H1 (cell line): ENCODE data around the gene BGLAP. TPM values are rescaled to one million over a fixed set of nuclear protein-coding genes. Genes with fewer than 3 reads are reported as not detected.

Experiments used
- CTCF ChIA-PET: fragments of 300-600 bp; sonication (Branson Sonifier 250); formaldehyde crosslinking; loops from one replicate; lab custom pipeline; 2021; ENCODE audit not compliant: partially characterized antibody; lab: Charles Lee
- POLR2A ChIA-PET: fragments of 300-600 bp; sonication (Branson Sonifier 250); formaldehyde crosslinking; loops from one replicate; lab custom pipeline; 2021; ENCODE audit warnings: inconsistent platforms; ENCODE audit not compliant: partially characterized antibody; lab: Charles Lee
- DNase-seq, 2 experiments: peaks; one replicate each; pipeline versions ENCODE4 v3.0.0 to v3.0.0-alpha.2; 2010 to 2022; ENCODE audit warnings: low spot score in 2 of 2, low read depth in 1 of 2, mixed read lengths in 1 of 2
- FAIRE-seq: peaks from 2 replicates; lab custom pipeline; 2011; peaks lifted over from hg19 to GRCh38; lab: Jason Lieb, UNC
- H2AFZ ChIP-seq: 2 replicates; pipeline ENCODE4 v1.8.1; 2012; ENCODE audit warnings: low read length, inconsistent platforms
- H2AK5ac ChIP-seq: 2 replicates; pipeline ENCODE4 v1.6.1; 2013; ENCODE audit warnings: low read depth, low read length
- H2BK120ac ChIP-seq: replicated peaks from 2 replicates; pipeline ENCODE3; 2013; ENCODE audit warnings: low read depth, low read length, inconsistent platforms
- H2BK12ac ChIP-seq: 2 replicates; pipeline ENCODE4 v1.6.1; 2013; ENCODE audit warnings: low read depth, low read length
- H2BK15ac ChIP-seq: 2 replicates; pipeline ENCODE4 v1.6.1; 2013; ENCODE audit warnings: low read length
- H2BK20ac ChIP-seq: 2 replicates; pipeline ENCODE4 v1.6.1; 2013; ENCODE audit warnings: low read length
- H2BK5ac ChIP-seq: 2 replicates; pipeline ENCODE4 v1.6.1; 2013; ENCODE audit warnings: low read depth, low read length
- H3K14ac ChIP-seq: 2 replicates; pipeline ENCODE4 v1.6.1; 2013; ENCODE audit warnings: inconsistent platforms; ENCODE audit not compliant: insufficient read length
- H3K18ac ChIP-seq: 2 replicates; pipeline ENCODE4 v1.6.1; 2013; ENCODE audit warnings: low read length; ENCODE audit errors: extremely low read depth
- H3K23ac ChIP-seq: 2 replicates; pipeline ENCODE4 v1.6.1; 2013; ENCODE audit warnings: inconsistent platforms; ENCODE audit not compliant: insufficient read length
- H3K23me2 ChIP-seq: 2 replicates; pipeline ENCODE4 v1.6.1; 2013; ENCODE audit warnings: low read depth, low read length
- H3K27ac ChIP-seq: 2 replicates; pipeline ENCODE4 v1.6.1; 2011; ENCODE audit warnings: low read depth, low read length, inconsistent platforms
- H3K27me3 ChIP-seq, 4 experiments: replicated peaks in 1 of 4; 1 replicate in 1 of 4; 2 replicates in 3 of 4; pipeline versions ENCODE4 v1.6.1 to v1.8.1; 2011 to 2013; ENCODE audit warnings: low read length in 3 of 4, mild to moderate bottlenecking in 3 of 4, inconsistent platforms in 2 of 4, mixed read lengths in 2 of 4, moderate library complexity in 1 of 4; ENCODE audit not compliant: control insufficient read depth in 3 of 4, insufficient read depth in 3 of 4; ENCODE audit errors: extremely low read depth in 1 of 4
- H3K36me3 ChIP-seq, 4 experiments: 2 replicates each; pipeline versions ENCODE4 v1.6.1 to v1.8.1; 2011 to 2013; ENCODE audit warnings: mild to moderate bottlenecking in 4 of 4, low read length in 3 of 4, moderate library complexity in 2 of 4, control low read depth in 1 of 4, inconsistent platforms in 1 of 4; ENCODE audit not compliant: insufficient read depth in 4 of 4, control insufficient read depth in 2 of 4
- H3K4ac ChIP-seq: replicated peaks from 2 replicates; pipeline ENCODE3; 2013; ENCODE audit warnings: low read length, low read depth, mixed read lengths, inconsistent platforms; ENCODE audit not compliant: insufficient read length
- H3K4me1 ChIP-seq, 4 experiments: replicated peaks in 1 of 4; 1 replicate in 1 of 4; 2 replicates in 3 of 4; pipeline versions ENCODE4 v1.6.1 to v1.8.1; 2011 to 2013; ENCODE audit warnings: low read length in 3 of 4, inconsistent platforms in 2 of 4, mixed read lengths in 1 of 4; ENCODE audit not compliant: insufficient read depth in 4 of 4, control insufficient read depth in 3 of 4
- H3K4me2 ChIP-seq, 2 experiments: 2 replicates each; pipeline versions ENCODE4 v1.6.1 to v1.8.1; 2011 to 2013; ENCODE audit warnings: low read depth in 2 of 2, low read length in 2 of 2, control low read depth in 1 of 2, inconsistent platforms in 1 of 2, mild to moderate bottlenecking in 1 of 2; ENCODE audit not compliant: insufficient read depth in 1 of 2
- H3K4me3 ChIP-seq, 4 experiments: fragments of 200-600, 300-600 bp in 1 of 4; sonication (generic), shearing (Covaris generic), sonication (Bioruptor Twin) in 1 of 4; 2 replicates each; pipeline versions ENCODE4 v1.5.1 to v1.8.1; 2011 to 2016; ENCODE audit warnings: low read length in 4 of 4, low read depth in 3 of 4, control low read depth in 2 of 4, inconsistent platforms in 2 of 4, mild to moderate bottlenecking in 2 of 4, mixed read lengths in 1 of 4, moderate library complexity in 1 of 4; ENCODE audit not compliant: insufficient read depth in 2 of 4; ENCODE audit errors: extremely low read depth in 1 of 4
- H3K56ac ChIP-seq: replicated peaks from 2 replicates; pipeline ENCODE3; 2013; ENCODE audit warnings: low read depth, mild to moderate bottlenecking, mixed read lengths, low read length, inconsistent platforms; ENCODE audit not compliant: insufficient read length
- H3K79me1 ChIP-seq: 2 replicates; pipeline ENCODE4 v1.6.1; 2013; ENCODE audit warnings: low read depth, low read length, control low read depth
- H3K79me2 ChIP-seq, 2 experiments: 2 replicates each; pipeline versions ENCODE4 v1.6.1 to v1.8.1; 2012 to 2013; ENCODE audit warnings: low read length in 2 of 2, mild to moderate bottlenecking in 2 of 2, inconsistent platforms in 1 of 2; ENCODE audit not compliant: insufficient read depth in 2 of 2, control insufficient read depth in 1 of 2
- H3K9ac ChIP-seq, 4 experiments: replicated peaks in 1 of 4; 1 replicate in 1 of 4; 2 replicates in 3 of 4; pipeline versions ENCODE4 v1.6.1 to v1.8.1; 2011 to 2013; ENCODE audit warnings: low read depth in 3 of 4, low read length in 3 of 4, control low read depth in 2 of 4, mild to moderate bottlenecking in 2 of 4, moderate library complexity in 2 of 4, inconsistent platforms in 1 of 4; ENCODE audit errors: extremely low read depth in 1 of 4
- H3K9me3 ChIP-seq, 2 experiments: 2 replicates each; pipeline versions ENCODE4 v1.6.1 to v1.8.1; 2012 to 2013; ENCODE audit warnings: mild to moderate bottlenecking in 2 of 2, moderate library complexity in 2 of 2, control low read depth in 1 of 2, inconsistent platforms in 1 of 2, low read depth in 1 of 2, low read length in 1 of 2, mixed read lengths in 1 of 2; ENCODE audit not compliant: insufficient read depth in 2 of 2
- H4K20me1 ChIP-seq, 2 experiments: replicated peaks in 1 of 2; 2 replicates each; pipeline versions ENCODE3 to v1.8.1; 2011 to 2013; ENCODE audit warnings: inconsistent platforms in 2 of 2, low read length in 2 of 2, mild to moderate bottlenecking in 1 of 2; ENCODE audit not compliant: insufficient read depth in 2 of 2, control insufficient read depth in 1 of 2
- H4K5ac ChIP-seq: 2 replicates; pipeline ENCODE4 v1.6.1; 2013; ENCODE audit warnings: low read length, low read depth, mixed read lengths, inconsistent platforms; ENCODE audit not compliant: insufficient read length
- H4K8ac ChIP-seq: 2 replicates; pipeline ENCODE4 v1.8.0; 2013; ENCODE audit warnings: mild to moderate bottlenecking, moderate library complexity, low read length, inconsistent platforms; ENCODE audit not compliant: insufficient read depth; ENCODE audit errors: extremely low read depth
- H4K91ac ChIP-seq: replicated peaks from 2 replicates; pipeline ENCODE3; 2013; ENCODE audit warnings: low read length, mixed read lengths, inconsistent platforms; ENCODE audit not compliant: insufficient read length
- BACH1 ChIP-seq: IDR thresholded peaks from 2 replicates; pipeline ENCODE4 v1.6.1; 2012; ENCODE audit warnings: low read length, improper control_type of control experiment
- BRCA1 ChIP-seq: IDR thresholded peaks from 2 replicates; pipeline ENCODE4 v1.6.1; 2012; ENCODE audit warnings: low read depth, low read length, improper control_type of control experiment
- CBX8 ChIP-seq: fragments of 300-800, 300-1000 bp; sonication (generic); IDR thresholded peaks from 2 replicates; pipeline ENCODE4 v1.7.1; 2016; ENCODE audit warnings: low read depth, low read length, borderline replicate concordance
- CEBPB ChIP-seq: IDR thresholded peaks from 2 replicates; pipeline ENCODE4 v1.6.1; 2012; ENCODE audit warnings: low read depth, low read length
- E2F6 ChIP-seq: IDR thresholded peaks from 2 replicates; pipeline ENCODE4 v1.6.1; 2012; ENCODE audit warnings: inconsistent platforms
- KDM4A ChIP-seq: IDR thresholded peaks from one replicate; pipeline ENCODE4 v1.7.1; 2012; ENCODE audit warnings: low read depth, mild to moderate bottlenecking, moderate library complexity, low read length, inconsistent platforms; ENCODE audit not compliant: severe bottlenecking
- KDM5A ChIP-seq: fragments of 200-600 bp; IDR thresholded peaks from 2 replicates; pipeline ENCODE4 v1.7.1; 2012; ENCODE audit warnings: mild to moderate bottlenecking, low read length, inconsistent platforms, mixed read lengths
- MAFK ChIP-seq: IDR thresholded peaks from 2 replicates; pipeline ENCODE4 v1.6.1; 2012; ENCODE audit warnings: low read depth, mild to moderate bottlenecking, improper control_type of control experiment, low read length
- POLR2A ChIP-seq, 2 experiments: IDR thresholded peaks; 1 replicate in 1 of 2; 2 replicates in 1 of 2; pipeline ENCODE4 v1.6.1; 2011; ENCODE audit warnings: low read depth in 2 of 2, low read length in 2 of 2, mild to moderate bottlenecking in 2 of 2; ENCODE audit errors: control extremely low read depth in 1 of 2
- POU5F1 ChIP-seq: IDR thresholded peaks from 2 replicates; pipeline ENCODE4 v1.6.1; 2011; ENCODE audit warnings: low read depth, mild to moderate bottlenecking, low read length, moderate library complexity
- SAP30 ChIP-seq: fragments of 300-600 bp; sonication (generic); IDR thresholded peaks from 2 replicates; pipeline ENCODE4 v1.7.1; 2012; ENCODE audit warnings: low read length, moderate library complexity, mild to moderate bottlenecking, inconsistent platforms; ENCODE audit not compliant: insufficient read depth, insufficient replicate concordance
- TAF1 ChIP-seq: IDR thresholded peaks from 2 replicates; pipeline ENCODE4 v1.6.1; 2011; ENCODE audit warnings: mild to moderate bottlenecking, low read depth, low read length
- WGBS, 2 experiments: shearing (Covaris generic) in 1 of 2; methylation state at CpG; one replicate each; pipeline versions ENCODE4 v1.1.6 to v1.1.7; 2013 to 2015; ENCODE audit warnings: low lambda C conversion rate in 2 of 2, mixed read lengths in 2 of 2, inconsistent platforms in 1 of 2, low coverage in 1 of 2, missing lambda C conversion rate in 1 of 2; ENCODE audit not compliant: insufficient replicate concordance in 2 of 2, insufficient coverage in 1 of 2, insufficient read length in 1 of 2; ENCODE audit errors: extremely low coverage in 1 of 2, missing lambda C conversion rate in 1 of 2; 5-methylcytosine and 5-hydroxymethylcytosine counted together
- polyA plus RNA-seq, 7 experiments: library from polyadenylated mRNA; depleted of rRNA in 3 of 7; stranded (reverse) in 5 of 7; unstranded in 2 of 7; fragments of >200 nt in 5 of 7; fragments of 200-250 nt in 2 of 7; gene quantifications; 1 replicate in 5 of 7; 2 replicates in 1 of 7; 4 replicates in 1 of 7; pipeline versions ENCODE4 v1.2.1 to v1.2.3, GENCODE V29; 2011 to 2013; ENCODE audit warnings: missing spikeins in 2 of 7, mixed read lengths in 2 of 7
- total RNA-seq: library from RNA; stranded (reverse); fragmentation: NEBNext Ultra II Directional; extraction: Animal tissue kit (Norgen Biotek cat#: 25700); gene quantifications from 2 replicates; pipeline ENCODE4 v1.2.1, GENCODE V29; 2021
- TF ChIP-seq, protein P1 (sequence below): IDR thresholded peaks from 2 replicates; pipeline ENCODE4 v1.6.1; 2011; ENCODE audit warnings: low read length, improper control_type of control experiment

BGLAP gene
- total and polyA plus RNA-seq, 2 of the 8 experiments (the other 6 are each of a cell fraction or from before 2014, with no cell fraction given) = 1.2 to 1.5 TPM

- no peak overlapping the region for H4K5ac ChIP-seq
- H2AFZ ChIP-seq = no peak overlapping the region
- H3K4ac ChIP-seq = no peak overlapping the region
- POLR2A ChIA-PET = interaction anchor here (0.6 to 5.3 kb wide), 10 partner anchors 8 to 66 kb away, joined by 3 to 30 read pairs (median 4); partner anchors contain the start of genes PAQR6 and SMG5
- H3K23me2 ChIP-seq = no peaks in the 10 kb centered on the region
- DNase-seq = no peak
- H3K79me2 ChIP-seq = no peaks in the 10 kb centered on the region
- no peak overlapping the region for H3K56ac ChIP-seq
- H2BK5ac ChIP-seq = no peak overlapping the region; the same call in 1 of the 2 replicates
- peaks cover 56 to 91% (median 82%) of the 10 kb centered on the region in 4 experiments for H3K36me3 ChIP-seq
- H4K91ac ChIP-seq = no peak overlapping the region
- H2BK15ac ChIP-seq = no peak overlapping the region
- no peak overlapping the region for H2BK12ac ChIP-seq
- FAIRE-seq = no peak
- no peaks in the 10 kb centered on the region for H3K27me3 ChIP-seq
- H2BK20ac ChIP-seq = no peak overlapping the region
- WGBS, 2 experiments = 91% methylated on average over 2 of the region's 2 CpGs; no CpG with 5 or more reads in 1 of the 2 experiments
- H4K8ac ChIP-seq = no peak overlapping the region
- H3K9me3 ChIP-seq = peaks cover 0 to 2% of the 10 kb centered on the region in 2 experiments; a peak in 1 of 4 replicates
- H3K18ac ChIP-seq = no peak overlapping the region
- H2AK5ac ChIP-seq = no peak overlapping the region
- H3K14ac ChIP-seq = no peak overlapping the region
- H4K20me1 ChIP-seq = peaks cover 0 to 6% of the 10 kb centered on the region in 2 experiments
- H3K4me2 ChIP-seq = no peak overlapping the region
- H3K23ac ChIP-seq = no peak overlapping the region
- H2BK120ac ChIP-seq = no peak overlapping the region
- H3K27ac ChIP-seq = no peak overlapping the region
- H3K9ac ChIP-seq = no peak overlapping the region
- H3K4me3 ChIP-seq = no peak overlapping the region
- no peaks in the 10 kb centered on the region for H3K4me1 ChIP-seq
- no peaks in the 10 kb centered on the region; the same call in 1 of the 2 replicates for H3K79me1 ChIP-seq
- CTCF ChIA-PET = interaction anchor here (1.5 to 47.2 kb wide), 7 partner anchors 9 to 120 kb away, joined by 3 to 1265 read pairs (median 11); partner anchors contain the start of genes PAQR6 and SEMA4A
- no peak for TF ChIP-seq KDM5A
- TF ChIP-seq BRCA1 = no peak
- TF ChIP-seq CEBPB = no peak
- no peak for TF ChIP-seq KDM4A
- no peak for TF ChIP-seq CBX8
- TF ChIP-seq POLR2A (IDR thresholded peaks at IDR 0.05; ENCODE audit: control extremely low read depth in 1 of 2, low read depth in 2 of 2, low read length in 2 of 2) = no peak
- TF ChIP-seq, protein P1, sequence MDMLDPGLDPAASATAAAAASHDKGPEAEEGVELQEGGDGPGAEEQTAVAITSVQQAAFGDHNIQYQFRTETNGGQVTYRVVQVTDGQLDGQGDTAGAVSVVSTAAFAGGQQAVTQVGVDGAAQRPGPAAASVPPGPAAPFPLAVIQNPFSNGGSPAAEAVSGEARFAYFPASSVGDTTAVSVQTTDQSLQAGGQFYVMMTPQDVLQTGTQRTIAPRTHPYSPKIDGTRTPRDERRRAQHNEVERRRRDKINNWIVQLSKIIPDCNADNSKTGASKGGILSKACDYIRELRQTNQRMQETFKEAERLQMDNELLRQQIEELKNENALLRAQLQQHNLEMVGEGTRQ = no peak
- no peak for TF ChIP-seq POU5F1
- TF ChIP-seq MAFK = no peak
- TF ChIP-seq E2F6 = no peak
- TF ChIP-seq BACH1 = no peak
- TF ChIP-seq SAP30 = no peak
- no peak for TF ChIP-seq TAF1
These were observed 18.9 kb downstream of the BGLAP start for GRCh38 chr1:156260896-156261295.
